Measurements from ENCODE around the gene C11orf86.

C11orf86 gene, protein sequence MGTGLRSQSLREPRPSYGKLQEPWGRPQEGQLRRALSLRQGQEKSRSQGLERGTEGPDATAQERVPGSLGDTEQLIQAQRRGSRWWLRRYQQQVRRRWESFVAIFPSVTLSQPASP

DNA sequence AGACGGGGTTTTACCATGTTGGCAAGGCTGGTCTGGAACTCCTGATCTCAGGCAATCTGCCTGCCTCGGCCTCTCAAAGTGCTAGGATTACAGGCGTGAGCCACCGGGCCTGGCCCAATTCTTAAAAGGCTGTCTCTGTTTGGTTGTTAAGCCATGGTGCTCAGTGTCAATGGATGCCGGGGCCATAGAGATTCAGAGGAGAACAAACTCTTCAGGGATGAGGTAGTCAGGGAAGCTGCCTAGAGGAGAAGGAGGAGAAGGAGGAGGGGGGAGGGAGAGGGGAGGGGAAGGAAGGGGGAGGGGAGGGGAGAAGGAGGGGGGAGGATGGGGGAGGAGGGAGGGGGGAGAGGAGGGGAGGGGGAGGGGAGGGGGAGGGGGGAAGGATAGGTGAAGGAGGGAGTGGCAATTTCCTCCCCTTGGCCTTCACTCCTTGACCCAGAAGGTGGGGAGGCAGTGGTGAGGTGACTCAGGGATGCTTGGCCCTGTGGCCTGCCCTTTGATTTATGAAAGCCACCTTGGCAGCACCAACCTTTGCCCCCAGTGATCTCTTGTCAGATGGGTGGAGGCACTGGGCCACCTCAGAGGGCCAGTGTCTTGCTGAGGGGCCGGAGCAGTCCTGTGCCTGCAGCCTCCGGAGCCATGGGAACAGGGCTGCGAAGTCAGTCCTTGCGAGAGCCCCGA lies at the start of gene C11orf86:
Gene C11orf86, plus strand, starts transcription at position 581 of the 681 bp plus-strand sequence. Its CDS starts 59 bp downstream, at position 640.
- POLR2A ChIA-PET, result interaction anchor here (0.6 kb wide), 1 partner anchor 98 kb away, joined by 5 read pairs; no protein-coding TSS in a partner anchor
- no peak for DNase-seq (ENCODE audit: extremely low spot score)
- TF ChIP-seq CTCF (IDR thresholded peaks at IDR 0.05; ENCODE audit: control extremely low read depth, extremely low read depth, low read depth, missing control alignments), result no peak
- CTCF ChIA-PET, result interaction anchor here (0.9 to 2.2 kb wide), 5 partner anchors 9 to 140 kb away, joined by 3 to 16 read pairs (median 4); no protein-coding TSS in a partner anchor

DNA sequence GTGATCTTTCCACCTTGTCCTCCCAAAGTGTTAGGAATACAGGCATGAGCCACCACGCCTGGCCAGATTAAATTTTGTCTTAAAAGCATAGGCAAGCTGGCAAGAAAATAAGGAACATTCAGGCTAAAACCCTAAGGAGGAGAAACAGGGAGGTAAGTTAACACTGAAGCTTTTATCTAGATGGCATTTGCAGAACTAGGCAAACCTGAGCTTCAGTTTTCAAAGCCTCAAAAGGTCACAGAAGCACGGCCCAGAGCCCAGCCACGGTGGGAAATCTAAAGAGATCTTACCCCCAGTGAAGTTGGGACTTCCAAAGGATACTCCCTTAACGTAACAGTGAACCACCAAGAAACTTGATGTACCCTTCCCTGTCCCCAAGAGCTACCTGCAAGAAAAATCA lies 45.4 kb upstream of the C11orf86 start:
- CTCF ChIA-PET, result no interaction called here
- no peak for TF ChIP-seq CTCF (IDR thresholded peaks at IDR 0.05; ENCODE audit: control extremely low read depth, extremely low read depth, low read depth, missing control alignments)
- POLR2A ChIA-PET, result no interaction called here
- no peak for DNase-seq (ENCODE audit: extremely low spot score)

DNA sequence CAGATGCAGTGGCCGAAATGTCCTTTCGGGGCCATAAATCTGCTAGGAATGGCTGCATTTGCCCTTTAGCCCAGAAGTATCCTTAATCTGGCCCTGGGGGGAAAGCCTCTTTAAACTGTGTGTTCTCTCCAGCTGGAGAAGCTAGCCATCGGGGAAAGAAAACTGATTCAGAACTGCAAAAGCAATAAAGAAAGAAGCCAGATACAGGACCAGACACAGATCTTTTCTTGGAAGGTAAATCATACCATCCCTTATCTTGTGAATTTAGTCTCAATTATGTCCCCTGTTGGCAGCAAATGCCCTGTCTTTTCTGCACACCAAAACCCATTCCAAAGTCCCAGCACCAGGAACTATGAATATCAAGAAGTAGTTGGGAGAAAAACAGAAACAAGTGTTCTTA lies 42.6 kb upstream of the C11orf86 start:
- no peak for DNase-seq (ENCODE audit: extremely low spot score)
- POLR2A ChIA-PET, result no interaction called here
- CTCF ChIA-PET, result interaction anchor here (1.3 kb wide), 1 partner anchor 39 kb away, joined by 4 read pairs; no protein-coding TSS in a partner anchor
- TF ChIP-seq CTCF (IDR thresholded peaks at IDR 0.05; ENCODE audit: control extremely low read depth, extremely low read depth, low read depth, missing control alignments), result no peak

GRCh38 chr11:66933531-66933930 lies 41.6 kb upstream of the C11orf86 start:
- no peak for TF ChIP-seq CTCF (IDR thresholded peaks at IDR 0.05; ENCODE audit: control extremely low read depth, extremely low read depth, low read depth, missing control alignments)
- CTCF ChIA-PET, result interaction anchor here (1.3 kb wide), 1 partner anchor 38 kb away, joined by 4 read pairs; no protein-coding TSS in a partner anchor
- no peak for DNase-seq (ENCODE audit: extremely low spot score)
- POLR2A ChIA-PET, result no interaction called here

DNA sequence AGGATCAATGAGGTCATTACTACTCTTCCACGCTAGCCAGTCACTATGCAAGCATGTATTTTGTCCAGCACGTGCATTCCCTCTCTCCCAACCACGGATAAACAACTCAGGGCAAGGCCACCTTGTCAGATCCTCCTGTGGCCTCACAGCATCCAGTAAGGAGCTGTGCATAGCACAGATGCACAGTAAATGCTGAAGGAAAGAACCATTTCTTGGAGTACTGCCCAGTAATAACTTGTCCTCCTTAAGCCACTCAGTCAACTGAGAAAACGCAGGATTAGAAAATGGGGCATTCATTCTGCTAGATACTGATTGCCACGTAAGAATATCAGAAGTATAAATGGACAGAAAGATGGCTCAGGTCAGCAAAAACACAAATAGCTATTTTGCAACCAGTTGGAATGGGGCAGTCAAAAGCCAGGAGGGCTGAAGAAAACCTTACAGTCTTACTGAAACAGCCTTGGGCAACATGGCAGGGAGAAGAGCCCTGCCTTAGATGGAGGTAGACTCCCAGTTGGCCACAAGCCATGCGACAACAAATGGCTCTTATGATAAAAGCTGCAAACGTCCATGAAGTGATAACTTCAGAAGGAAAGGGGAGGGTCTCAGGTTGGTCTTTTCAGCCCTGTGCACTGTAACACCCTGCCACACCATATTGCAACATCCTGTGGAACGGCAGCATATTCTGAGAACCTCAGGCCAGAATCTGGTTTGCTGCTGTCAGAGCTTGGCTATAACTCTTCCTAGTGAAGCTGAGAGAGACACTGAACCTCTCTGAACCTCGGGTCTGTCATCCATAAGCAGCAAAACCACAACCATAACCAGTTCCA lies 39.9 kb upstream of the C11orf86 start:
- CTCF ChIA-PET, result interaction anchor here (0.9 kb wide), 1 partner anchor 12 kb away, joined by 3 read pairs; no protein-coding TSS in a partner anchor
- TF ChIP-seq CTCF (IDR thresholded peaks at IDR 0.05; ENCODE audit: control extremely low read depth, extremely low read depth, low read depth, missing control alignments), result no peak
- DNase-seq (ENCODE audit: extremely low spot score), result no peak
- POLR2A ChIA-PET, result no interaction called here

DNA sequence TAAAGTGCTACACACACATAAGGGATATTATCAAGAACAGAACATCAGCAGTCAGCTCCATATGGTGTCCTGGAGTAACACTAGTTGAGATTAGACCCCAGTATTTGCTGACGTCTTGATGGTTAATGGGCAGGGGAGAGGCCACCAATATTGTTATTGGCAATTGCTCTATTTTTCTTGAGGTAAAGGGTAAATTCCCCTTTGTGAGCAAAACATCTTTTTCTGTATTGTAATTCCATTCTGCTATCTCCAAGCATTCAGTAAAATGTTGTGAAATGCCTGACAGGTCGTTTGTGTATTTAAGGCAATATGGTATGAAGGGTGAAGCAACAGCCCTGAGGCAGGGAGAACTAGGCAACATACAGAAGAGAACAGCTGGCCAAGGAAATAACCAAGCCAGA lies 38.8 kb upstream of the C11orf86 start:
- POLR2A ChIA-PET, result no interaction called here
- CTCF ChIA-PET, result interaction anchor here (1.0 kb wide), 1 partner anchor 28 kb away, joined by 3 read pairs; no protein-coding TSS in a partner anchor
- DNase-seq (ENCODE audit: extremely low spot score), result no peak
- no peak for TF ChIP-seq CTCF (IDR thresholded peaks at IDR 0.05; ENCODE audit: control extremely low read depth, extremely low read depth, low read depth, missing control alignments)
